ENCODE data around the gene CALB2.

CALB2 gene

GRCh38 chr16:71423016-71423415 lies 64.5 kb downstream of the CALB2 start:
- TF ChIP-seq CEBPB (IDR thresholded peaks at IDR 0.05) (no peak), MAX (IDR thresholded peaks at IDR 0.05) (no peak), EGR1 (IDR thresholded peaks at IDR 0.05) (no peak), ZBTB7A (IDR thresholded peaks at IDR 0.05; ENCODE audit: low read depth) (no peak)

- TF ChIP-seq USF1 (IDR thresholded peaks at IDR 0.05) (no peak), TAF1 (IDR thresholded peaks at IDR 0.05; ENCODE audit: low read depth) (no peak)
Observed at GRCh38 chr16:71423865-71424264, 65.3 kb downstream of the CALB2 start.

- TF ChIP-seq CEBPB (IDR thresholded peaks at IDR 0.05), result no peak
- no peak for TF ChIP-seq YY1 (IDR thresholded peaks at IDR 0.05; ENCODE audit: low read depth)
- no peak for TF ChIP-seq TCF12 (IDR thresholded peaks at IDR 0.05; ENCODE audit: low read depth)
- TF ChIP-seq NFIC (IDR thresholded peaks at IDR 0.05), result no peak
- no peak for TF ChIP-seq CREB1 (IDR thresholded peaks at IDR 0.05; ENCODE audit: low read depth)
- TF ChIP-seq FOXM1 (IDR thresholded peaks at IDR 0.05; ENCODE audit: borderline replicate concordance, low read depth), result no peak
- no peak for TF ChIP-seq RAD21 (IDR thresholded peaks at IDR 0.05; ENCODE audit: low read depth)
Observed at GRCh38 chr16:71424626-71425025, 66.1 kb downstream of the CALB2 start.

- no peak for TF ChIP-seq MAX (IDR thresholded peaks at IDR 0.05)
- TF ChIP-seq FOXM1 (IDR thresholded peaks at IDR 0.05; ENCODE audit: borderline replicate concordance, low read depth), result no peak
- TF ChIP-seq TCF12 (IDR thresholded peaks at IDR 0.05; ENCODE audit: low read depth), result no peak
- TF ChIP-seq REST (IDR thresholded peaks at IDR 0.05; ENCODE audit: low read depth), result no peak
- TF ChIP-seq USF1 (IDR thresholded peaks at IDR 0.05), result no peak
- no peak for TF ChIP-seq NFIC (IDR thresholded peaks at IDR 0.05)
- no peak for TF ChIP-seq ZBTB7A (IDR thresholded peaks at IDR 0.05; ENCODE audit: low read depth)
- TF ChIP-seq EP300 (IDR thresholded peaks at IDR 0.05; ENCODE audit: borderline replicate concordance), result no peak
- no peak for TF ChIP-seq TAF1 (IDR thresholded peaks at IDR 0.05; ENCODE audit: low read depth)
- TF ChIP-seq EGR1 (IDR thresholded peaks at IDR 0.05), result no peak
Observed at GRCh38 chr16:71425746-71426068, 67.2 kb downstream of the CALB2 start.

GRCh38 chr16:71426069-71426879 lies 67.8 kb downstream of the CALB2 start:
- TF ChIP-seq REST (IDR thresholded peaks at IDR 0.05; ENCODE audit: low read depth) (no peak), FOXM1 (IDR thresholded peaks at IDR 0.05; ENCODE audit: borderline replicate concordance, low read depth) (no peak), TAF1 (IDR thresholded peaks at IDR 0.05; ENCODE audit: low read depth) (no peak), CEBPB (IDR thresholded peaks at IDR 0.05) (no peak), USF1 (IDR thresholded peaks at IDR 0.05) (no peak), MAX (IDR thresholded peaks at IDR 0.05) (no peak), NFIC (IDR thresholded peaks at IDR 0.05) (no peak), TEAD4 (IDR thresholded peaks at IDR 0.05) (no peak), TCF12 (IDR thresholded peaks at IDR 0.05; ENCODE audit: low read depth) (no peak), RAD21 (IDR thresholded peaks at IDR 0.05; ENCODE audit: low read depth) (no peak)

- TF ChIP-seq TAF1 (IDR thresholded peaks at IDR 0.05; ENCODE audit: low read depth), result no peak
- TF ChIP-seq TCF12 (IDR thresholded peaks at IDR 0.05; ENCODE audit: low read depth), result no peak
- TF ChIP-seq TEAD4 (IDR thresholded peaks at IDR 0.05), result no peak
- no peak for TF ChIP-seq YY1 (IDR thresholded peaks at IDR 0.05; ENCODE audit: low read depth)
- TF ChIP-seq FOXM1 (IDR thresholded peaks at IDR 0.05; ENCODE audit: borderline replicate concordance, low read depth), result no peak
- TF ChIP-seq USF1 (IDR thresholded peaks at IDR 0.05), result no peak
Observed at GRCh38 chr16:71426880-71427615, 68.5 kb downstream of the CALB2 start.

Data from Ishikawa (cell line).